Activated CD4-positive, alpha-beta T cell treated with anti-CD3 and anti-CD28 coated beads, Interleukin-2, Interleukin-6, amounts not matched to agents 100 ng/mL and 50 ng/mL, durations not matched to agents 16 hours and 8 hours (primary cell): ENCODE measurements around the gene SLC35F1.

ENCODE experiments used
- DNase-seq: peaks from one replicate; pipeline ENCODE4 v3.0.0-alpha.2; 2020

Gene SLC35F1

GRCh38 chr6:118128755-118129154 lies 221.7 kb downstream of the SLC35F1 start:
- no peak for DNase-seq

GRCh38 chr6:118134206-118134605 lies 227.1 kb downstream of the SLC35F1 start:
- DNase-seq = no peak

DNA sequence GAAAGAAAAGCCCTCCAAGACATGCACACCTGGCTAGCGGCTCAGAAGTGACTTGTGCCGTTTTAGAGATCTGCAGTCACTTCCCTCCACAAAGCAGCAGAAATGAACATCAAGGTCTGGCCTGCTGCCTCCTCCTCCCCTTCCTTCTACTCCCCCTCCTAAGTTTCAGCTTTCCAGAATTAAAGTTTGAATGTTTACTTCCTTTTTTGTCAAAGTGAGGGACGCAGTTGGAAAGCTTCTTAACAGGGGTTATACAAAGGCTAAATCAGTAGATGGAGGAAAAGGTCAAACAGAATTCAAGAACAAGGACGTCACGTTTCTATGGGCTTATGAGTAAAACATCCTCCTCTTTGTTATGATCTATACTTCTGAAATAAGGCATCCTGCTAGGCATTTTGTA lies 227.7 kb downstream of the SLC35F1 start:
- no peak for DNase-seq

GRCh38 chr6:118135371-118135770 lies 228.3 kb downstream of the SLC35F1 start:
- no peak for DNase-seq

DNA sequence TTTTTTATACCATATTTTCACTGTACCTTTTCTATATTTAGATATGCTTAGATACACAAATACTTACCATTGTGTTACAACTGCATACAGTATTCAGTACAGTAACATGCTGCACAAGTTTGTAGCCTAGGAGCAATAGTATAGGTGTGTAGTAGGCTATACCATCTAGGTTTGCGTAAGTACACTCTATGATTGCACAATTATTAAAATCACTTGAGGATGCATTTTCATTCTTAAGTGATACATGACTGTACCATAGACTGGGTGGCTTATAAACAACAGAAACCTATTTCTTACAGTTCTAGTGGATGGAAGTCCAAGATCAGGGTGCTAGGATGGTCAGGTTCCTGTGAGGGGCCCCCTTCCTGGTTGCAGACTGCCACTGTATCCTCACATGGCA lies 234.1 kb downstream of the SLC35F1 start:
- DNase-seq = no peak

DNA sequence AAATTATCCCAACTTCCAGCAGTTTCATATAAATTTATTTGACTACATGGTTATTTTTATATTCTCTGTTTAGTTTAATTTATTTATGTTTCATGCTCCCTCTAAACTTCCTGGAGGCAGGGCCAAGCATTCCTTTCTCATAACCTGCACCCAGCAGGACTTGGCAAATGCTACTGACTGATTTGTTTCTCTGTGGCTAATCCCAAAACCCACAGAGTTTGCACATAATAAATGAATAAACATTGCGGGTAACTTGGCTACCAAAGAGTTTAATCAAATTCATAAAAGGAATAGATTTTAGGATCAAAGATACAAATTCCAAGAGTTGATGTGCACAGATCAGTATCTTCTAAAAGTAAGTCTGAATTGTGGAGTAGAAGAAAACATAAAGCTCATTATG lies 239.5 kb downstream of the SLC35F1 start:
- no peak for DNase-seq

GRCh38 chr6:118147511-118147910 lies 240.4 kb downstream of the SLC35F1 start:
- no peak for DNase-seq

GRCh38 chr6:118148561-118148960 lies 241.5 kb downstream of the SLC35F1 start:
- no peak for DNase-seq

DNA sequence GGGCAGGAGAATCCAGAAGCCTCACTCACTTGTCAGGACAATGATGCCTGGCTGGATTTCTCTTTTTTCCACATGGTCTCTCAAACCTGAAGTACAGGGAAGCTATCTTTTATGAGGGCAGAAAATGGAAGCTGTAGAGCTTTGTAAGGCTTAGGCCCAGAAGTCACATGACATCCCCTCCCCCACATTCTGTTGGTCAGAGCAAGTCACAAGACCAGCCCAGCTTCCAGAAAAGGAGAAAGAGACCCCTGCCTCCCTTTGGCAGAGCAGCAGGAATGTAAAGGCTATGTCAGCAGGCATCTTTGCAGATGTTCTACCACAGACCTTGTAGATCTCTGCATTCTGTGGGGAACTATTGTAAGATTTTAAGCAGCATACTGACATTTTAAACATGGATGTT lies 245.5 kb downstream of the SLC35F1 start:
- DNase-seq = no peak

DNA sequence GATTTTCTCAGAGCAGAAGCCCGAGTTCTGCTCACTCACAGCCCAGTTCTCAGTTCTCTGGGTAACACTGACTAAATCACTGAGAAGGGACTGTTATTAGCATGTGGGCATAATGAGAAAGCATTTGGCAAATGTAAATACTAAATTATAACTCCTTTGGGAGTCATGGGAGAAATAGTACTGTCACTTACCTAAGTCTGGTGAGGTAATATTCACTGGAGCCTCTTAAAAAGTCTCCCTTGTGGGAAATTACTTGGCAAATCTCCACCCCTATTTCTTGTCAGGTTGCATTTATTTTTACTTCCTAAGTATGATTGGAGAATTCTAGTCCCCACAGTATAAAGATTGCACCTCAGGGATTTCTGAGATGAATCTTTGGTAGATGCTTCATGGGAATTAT lies 254.3 kb downstream of the SLC35F1 start:
- DNase-seq = no peak

GRCh38 chr6:118163542-118163941 lies 256.5 kb downstream of the SLC35F1 start:
- no peak for DNase-seq

- DNase-seq = no peak
Observed at GRCh38 chr6:118165500-118165899, 258.4 kb downstream of the SLC35F1 start.

DNA sequence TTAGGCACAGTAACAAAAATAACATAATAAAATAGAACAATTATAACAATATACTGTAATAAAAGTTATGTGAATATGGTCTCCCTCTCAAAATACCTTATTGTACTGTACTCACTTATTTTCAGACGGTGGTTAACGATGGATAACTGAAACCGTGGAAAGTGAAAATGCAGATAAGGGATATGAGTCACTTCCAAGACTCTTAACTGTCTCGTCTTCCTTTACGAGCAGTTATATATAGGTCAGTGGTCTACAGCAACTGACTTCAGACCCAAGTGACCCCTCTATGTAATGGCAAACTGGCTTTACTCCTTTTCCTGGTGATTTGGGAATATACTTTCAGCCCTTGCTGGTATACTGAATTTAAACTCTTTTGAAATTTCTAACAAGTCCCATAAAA lies 261.4 kb downstream of the SLC35F1 start:
- no peak for DNase-seq

DNA sequence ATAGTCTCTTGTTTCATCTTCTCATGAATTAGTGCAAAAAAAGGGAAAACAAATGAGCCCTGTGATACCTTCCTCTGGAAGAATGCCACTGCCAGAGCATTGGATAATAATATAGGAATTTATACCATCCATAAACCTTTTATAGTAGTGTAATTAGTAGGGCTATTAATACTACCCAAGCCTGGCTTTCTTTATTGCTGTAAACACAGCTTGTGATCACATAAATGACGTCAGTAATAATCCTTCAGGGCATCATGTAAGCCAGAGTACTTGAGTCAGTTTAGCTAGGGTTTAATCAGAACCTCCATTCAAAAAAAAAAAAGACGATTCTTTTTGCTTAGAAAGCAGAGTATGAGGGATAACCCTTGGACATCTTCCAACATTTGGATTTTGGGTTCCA lies 264.8 kb downstream of the SLC35F1 start:
- DNase-seq = no peak

DNA sequence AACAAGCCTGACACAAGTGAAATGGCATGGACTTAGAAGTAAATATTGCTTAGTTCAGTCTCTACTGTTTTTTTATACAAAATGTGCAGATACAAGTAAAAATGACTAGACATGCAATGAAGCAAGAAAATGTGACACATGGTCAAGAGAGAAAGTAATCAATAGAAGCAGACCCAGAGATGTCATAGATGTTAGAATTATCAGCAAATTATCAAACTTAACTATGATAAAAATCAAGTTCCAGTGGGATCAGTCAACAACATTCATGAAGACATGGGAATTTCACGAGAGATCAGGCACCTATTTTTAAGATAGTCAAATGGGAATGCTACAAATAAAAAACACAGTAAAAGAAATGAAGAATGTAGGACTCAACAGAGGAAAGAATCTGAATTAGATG lies 267.0 kb downstream of the SLC35F1 start:
- no peak for DNase-seq

- DNase-seq = no peak
Observed at GRCh38 chr6:118177720-118178119, 270.7 kb downstream of the SLC35F1 start.

DNA sequence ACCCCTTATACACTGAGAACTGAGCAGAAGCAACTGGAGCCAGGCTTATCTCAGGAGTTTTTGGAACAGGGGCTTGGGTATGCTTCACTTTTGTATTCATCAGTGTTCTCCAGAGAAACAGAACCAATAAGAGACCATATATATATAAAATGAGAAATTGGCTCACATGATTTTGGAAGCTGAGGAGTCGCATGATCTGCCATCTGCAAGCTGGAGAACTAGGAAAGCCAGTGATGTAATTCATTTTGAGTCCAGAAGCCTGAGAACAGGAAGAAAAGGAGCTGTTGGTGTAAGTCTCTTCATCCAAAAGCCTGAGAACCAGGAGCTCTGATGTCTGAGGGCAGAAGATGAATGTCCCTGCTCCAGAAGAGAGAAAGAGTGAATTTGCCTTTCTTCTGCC lies 272.0 kb downstream of the SLC35F1 start:
- DNase-seq = no peak

DNA sequence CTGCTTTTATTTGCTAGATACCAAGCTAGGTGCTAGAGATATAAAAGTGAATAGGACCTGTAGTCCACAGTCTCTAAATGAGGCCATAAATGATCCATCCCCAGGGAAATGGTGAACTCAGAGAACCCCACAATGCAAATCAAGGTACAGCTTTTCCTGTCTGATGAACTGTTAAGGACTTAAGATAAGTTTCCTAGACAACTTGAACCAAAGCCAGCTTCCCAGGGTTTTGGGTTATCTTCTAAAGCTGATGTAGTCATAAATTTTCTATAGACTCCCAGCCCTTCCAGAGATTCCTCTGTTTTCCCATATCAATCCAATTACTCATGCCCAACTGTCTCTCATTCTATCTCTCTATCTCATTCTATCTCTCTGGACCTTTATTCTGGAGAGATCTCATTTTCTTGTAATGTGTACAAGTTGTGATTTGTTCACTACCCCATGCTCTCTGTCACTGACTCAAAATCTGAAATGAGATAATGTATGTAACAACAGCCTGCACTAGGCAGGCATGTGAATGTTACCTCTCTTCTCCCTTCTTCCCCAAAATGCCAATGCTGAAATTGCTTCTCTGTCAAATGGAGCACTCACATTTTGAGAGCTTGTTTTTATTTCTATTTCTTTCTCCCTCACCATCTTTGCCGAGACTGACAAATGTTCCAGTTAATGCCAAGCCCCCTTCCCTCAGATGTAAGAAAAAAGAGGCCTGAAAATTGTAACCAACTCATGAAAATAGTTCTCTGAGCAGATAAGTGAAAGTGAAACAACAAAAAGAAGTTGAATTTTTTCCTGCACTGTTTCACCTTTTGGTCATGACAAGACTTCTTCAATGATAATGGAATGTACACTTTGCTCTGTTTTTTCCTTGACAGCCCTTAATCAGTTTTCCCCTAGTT lies 279.9 kb downstream of the SLC35F1 start:
- DNase-seq = no peak

GRCh38 chr6:118187568-118188164 lies 280.6 kb downstream of the SLC35F1 start:
- DNase-seq = no peak

DNA sequence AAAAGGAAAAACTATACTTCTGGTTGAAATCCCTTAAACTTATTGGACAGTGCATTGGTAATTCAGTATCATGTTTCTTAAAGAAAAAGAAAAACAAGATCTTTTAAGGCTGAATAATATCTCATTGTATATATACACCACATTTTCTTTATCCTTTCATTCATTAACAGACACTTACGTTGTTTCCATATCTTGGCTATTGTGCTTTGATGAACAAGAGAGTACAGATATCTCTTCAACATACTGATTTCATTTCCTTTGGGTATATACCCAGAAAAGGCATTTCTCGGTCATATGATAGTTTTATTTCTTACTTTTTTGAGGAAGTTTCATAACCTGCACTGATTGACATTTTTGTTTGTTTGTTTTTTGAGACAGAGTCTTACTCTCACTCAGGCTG lies 281.5 kb downstream of the SLC35F1 start:
- DNase-seq = no peak

- no peak for DNase-seq
Observed at GRCh38 chr6:118197539-118197938, 290.5 kb downstream of the SLC35F1 start.

DNA sequence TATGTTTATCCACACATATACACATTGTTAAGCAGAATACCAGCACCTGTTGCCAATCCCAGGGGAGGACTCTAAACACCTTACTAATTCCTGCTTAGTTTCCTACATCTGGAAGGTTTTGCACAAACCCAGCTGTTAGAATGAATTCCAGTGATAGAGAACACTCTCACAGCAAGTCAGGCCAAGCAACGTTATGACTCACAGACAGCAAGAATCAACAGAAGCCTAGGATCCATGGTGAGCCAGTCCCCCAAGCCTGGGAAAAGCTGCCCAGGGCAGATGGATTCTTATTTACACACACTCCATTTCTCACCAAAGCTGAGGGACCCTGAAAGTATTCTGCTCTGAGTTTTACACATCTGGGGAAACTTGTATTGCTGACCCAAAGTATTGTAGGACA lies 291.7 kb downstream of the SLC35F1 start:
- DNase-seq = no peak

DNA sequence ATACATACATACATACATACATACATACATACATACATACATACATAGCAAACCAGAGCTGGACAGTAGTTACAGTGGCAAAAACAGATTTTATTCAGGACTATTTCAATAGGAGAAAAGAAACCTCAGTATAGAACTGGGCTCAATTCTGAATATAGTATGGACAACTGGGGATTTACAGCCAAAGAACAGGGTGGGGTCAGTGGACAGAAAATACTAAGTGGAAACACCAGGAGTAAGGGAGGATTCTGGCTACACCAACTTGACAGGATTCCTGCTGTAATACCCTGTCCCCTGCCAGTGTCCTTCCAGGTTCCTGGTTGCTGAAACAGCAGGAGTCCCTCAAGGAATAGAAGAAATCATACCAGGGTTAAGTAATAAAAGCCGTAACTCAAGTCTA lies 293.1 kb downstream of the SLC35F1 start:
- DNase-seq = no peak

- DNase-seq = no peak
Observed at GRCh38 chr6:118202517-118202916, 295.5 kb downstream of the SLC35F1 start.

DNA sequence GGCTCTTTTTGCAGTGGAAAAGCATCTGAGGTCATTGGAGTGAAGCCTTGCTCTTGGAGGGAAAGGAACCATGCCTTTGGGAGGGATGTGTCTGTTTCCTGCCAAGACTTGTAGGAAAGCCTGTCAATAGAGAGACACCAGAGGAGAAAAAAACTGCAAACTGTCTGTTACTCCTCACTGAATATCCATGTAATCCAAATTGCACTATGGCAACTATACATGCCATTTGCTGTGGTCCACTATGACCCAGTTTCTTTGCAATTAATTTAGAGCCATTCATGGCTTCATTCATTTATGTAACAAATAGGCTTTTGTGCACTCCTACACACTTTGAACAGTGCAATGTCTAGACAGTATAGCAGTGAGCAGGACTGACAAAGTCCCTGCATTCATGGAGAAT lies 296.5 kb downstream of the SLC35F1 start:
- DNase-seq = no peak
